CD4-positive, alpha-beta T cell treated with Interleukin-21 for 1 hour (primary cell): ENCODE measurements around the gene ADGRG6.
"Not testable (repeated sequence)": the region's sequence is repeated elsewhere in the genome, so short reads cannot be mapped to it uniquely, and the experiment has no call there.

Source experiments
- DNase-seq: peaks from one replicate; pipeline ENCODE4 v3.0.0-alpha.2; 2020

Gene ADGRG6

GRCh38 chr6:142416179-142416578 is 114.4 kb downstream of the ADGRG6 start:
- no peak for DNase-seq

GRCh38 chr6:142416686-142417085 is 114.9 kb downstream of the ADGRG6 start:
- no peak for DNase-seq

- DNase-seq, result no peak
Measured at GRCh38 chr6:142417331-142417750, 115.5 kb downstream of the ADGRG6 start.

GRCh38 chr6:142419071-142419470 is 117.3 kb downstream of the ADGRG6 start:
- DNase-seq, result no peak

GRCh38 chr6:142420802-142421201 is 119.0 kb downstream of the ADGRG6 start:
- DNase-seq, result no peak

- DNase-seq, result no peak
Measured at GRCh38 chr6:142421285-142422117, 119.7 kb downstream of the ADGRG6 start.

GRCh38 chr6:142426444-142427132 is 124.8 kb downstream of the ADGRG6 start:
- not testable (repeated sequence) for DNase-seq

GRCh38 chr6:142428468-142428867 is 126.7 kb downstream of the ADGRG6 start:
- not testable (repeated sequence) for DNase-seq

- no peak for DNase-seq
Measured at GRCh38 chr6:142429195-142429594, 127.4 kb downstream of the ADGRG6 start.

- no peak for DNase-seq
Measured at GRCh38 chr6:142433419-142433818, 131.6 kb downstream of the ADGRG6 start.

- no peak for DNase-seq
Measured at GRCh38 chr6:142438898-142439297, 137.1 kb downstream of the ADGRG6 start.

- no peak for DNase-seq
Measured at GRCh38 chr6:142440600-142441293, 138.9 kb downstream of the ADGRG6 start.

GRCh38 chr6:142441716-142442115 is 139.9 kb downstream of the ADGRG6 start:
- no peak for DNase-seq

- DNase-seq, result no peak
Measured at GRCh38 chr6:142443102-142443501, 141.3 kb downstream of the ADGRG6 start.

GRCh38 chr6:142443532-142443931 is 141.7 kb downstream of the ADGRG6 start:
- no peak for DNase-seq

- no peak for DNase-seq
Measured at GRCh38 chr6:142444376-142444775, 142.6 kb downstream of the ADGRG6 start.

- DNase-seq, result no peak
Measured at GRCh38 chr6:142444881-142445301, 143.1 kb downstream of the ADGRG6 start.

- DNase-seq, result no peak
Measured at GRCh38 chr6:142446168-142446567, 144.4 kb downstream of the ADGRG6 start.

GRCh38 chr6:142446576-142446975 is 144.8 kb downstream of the ADGRG6 start:
- no peak for DNase-seq

GRCh38 chr6:142448091-142448729 is 146.4 kb downstream of the ADGRG6 start:
- no peak for DNase-seq

GRCh38 chr6:142450856-142451255 is 149.0 kb downstream of the ADGRG6 start:
- DNase-seq, result not testable (repeated sequence)

GRCh38 chr6:142452993-142453392 is 151.2 kb downstream of the ADGRG6 start:
- DNase-seq, result no peak

GRCh38 chr6:142454196-142454595 is 152.4 kb downstream of the ADGRG6 start:
- not testable (repeated sequence) for DNase-seq
